Endodermal cell (in vitro differentiated cells): ENCODE data around the gene BIVM. TPM values are rescaled to one million over a fixed set of nuclear protein-coding genes. Genes with fewer than 3 reads are reported as not detected.
A peak's percentile ranks its signal among the peaks of the same experiment; 100 is the strongest.

ENCODE experiments used
- DNase-seq: peaks from one replicate; pipeline ENCODE4 v3.0.0-alpha.2; 2017
- H3K27ac ChIP-seq: 2 replicates; pipeline ENCODE4 v1.5.1; 2013; ENCODE audit warnings: mild to moderate bottlenecking, low read depth, low read length, moderate library complexity
- H3K27me3 ChIP-seq: 2 replicates; pipeline ENCODE4 v1.6.1; 2013; ENCODE audit warnings: mild to moderate bottlenecking, low read length, moderate library complexity; ENCODE audit not compliant: insufficient read depth, control insufficient read depth, poor library complexity, severe bottlenecking
- H3K36me3 ChIP-seq: 2 replicates; pipeline ENCODE4 v1.7.0; 2013; ENCODE audit warnings: mild to moderate bottlenecking, low read length, moderate library complexity; ENCODE audit not compliant: control insufficient read depth, insufficient read depth
- H3K4me1 ChIP-seq: one replicate; pipeline ENCODE4 v1.7.0; 2013; ENCODE audit warnings: low read length; ENCODE audit not compliant: control insufficient read depth, insufficient read depth
- H3K4me3 ChIP-seq: 2 replicates; pipeline ENCODE4 v1.5.1; 2013; ENCODE audit warnings: mild to moderate bottlenecking, low read length, moderate library complexity
- H3K9ac ChIP-seq: 2 replicates; pipeline ENCODE4 v1.6.1; 2013; ENCODE audit warnings: mild to moderate bottlenecking, low read length, moderate library complexity; ENCODE audit not compliant: poor library complexity, severe bottlenecking; ENCODE audit errors: extremely low read depth
- H3K9me3 ChIP-seq: 2 replicates; pipeline ENCODE4 v1.6.1; 2013; ENCODE audit warnings: mild to moderate bottlenecking, low read length, moderate library complexity; ENCODE audit not compliant: control insufficient read depth
- H3K27ac Mint-ChIP-seq: 2 replicates; pipeline ENCODE4 v1.8.0; 2020; ENCODE audit warnings: mixed read lengths
- H3K27me3 Mint-ChIP-seq: 2 replicates; pipeline ENCODE4 v1.8.0; 2021; ENCODE audit warnings: mild to moderate bottlenecking, mixed read lengths; ENCODE audit not compliant: insufficient read depth
- H3K36me3 Mint-ChIP-seq: 2 replicates; pipeline ENCODE4 v1.8.0; 2020; ENCODE audit warnings: low read depth, mixed read lengths
- H3K4me1 Mint-ChIP-seq: 2 replicates; pipeline ENCODE4 v1.8.0; 2020; ENCODE audit warnings: mixed read lengths
- H3K4me3 Mint-ChIP-seq: 2 replicates; pipeline ENCODE4 v1.8.0; 2020; ENCODE audit warnings: mild to moderate bottlenecking, moderate library complexity, mixed read lengths
- H3K9me3 Mint-ChIP-seq: 2 replicates; pipeline ENCODE4 v1.8.0; 2020; ENCODE audit warnings: mild to moderate bottlenecking, mixed read lengths
- CTCF ChIP-seq: fragments of 200-600 bp; sonication (generic); conservative IDR thresholded peaks from 2 replicates; pipeline ENCODE4 v1.5.0; 2021; ENCODE audit warnings: antibody characterized with exemption, mild to moderate bottlenecking
- WGBS, 2 experiments: methylation state at CpG; one replicate each; pipeline versions ENCODE4 v1.1.5 to v1.1.7; 2013; ENCODE audit warnings: missing lambda C conversion rate in 2 of 2, mixed read lengths in 1 of 2; ENCODE audit not compliant: insufficient coverage in 1 of 2, insufficient read length in 1 of 2; 5-methylcytosine and 5-hydroxymethylcytosine counted together
- total RNA-seq, 2 donors: library from RNA; stranded (reverse); fragmentation: NEBNext Ultra II Directional in 1 of 2; extraction: Animal tissue kit (Norgen Biotek cat#: 25700) in 1 of 2; gene quantifications; 2 replicates in 1 of 2; 3 replicates in 1 of 2; pipeline ENCODE4 v1.2.1, GENCODE V29; 2021

The BIVM gene
- total RNA-seq, 2 donors from 2014 or later: 14.7 to 15.0 TPM

- Mint-ChIP-seq H3K27me3 (no peaks in the 10 kb centered on the region), H3K4me1 (no peaks in the 10 kb centered on the region), H3K36me3 (peaks cover 15% of the 10 kb centered on the region), H3K4me3 (no peak overlapping the region), H3K9me3 (peaks cover 4% of the 10 kb centered on the region), H3K27ac (no peak overlapping the region)
- DNase-seq: no peak
- H3K9me3 ChIP-seq: no peaks in the 10 kb centered on the region
- no peaks in the 10 kb centered on the region for H3K4me1 ChIP-seq
- no peak for TF ChIP-seq CTCF
- H3K36me3 ChIP-seq: peaks cover 12% of the 10 kb centered on the region
- H3K4me3 ChIP-seq: no peak overlapping the region
- no peak overlapping the region for H3K9ac ChIP-seq
- no peak overlapping the region for H3K27ac ChIP-seq
- no peaks in the 10 kb centered on the region for H3K27me3 ChIP-seq
- WGBS, 2 experiments: 92 to 100% methylated on average over 2 to 4 of the region's 4 CpGs
These were observed 17.8 kb downstream of the BIVM start for GRCh38 chr13:102816708-102817107.

DNA sequence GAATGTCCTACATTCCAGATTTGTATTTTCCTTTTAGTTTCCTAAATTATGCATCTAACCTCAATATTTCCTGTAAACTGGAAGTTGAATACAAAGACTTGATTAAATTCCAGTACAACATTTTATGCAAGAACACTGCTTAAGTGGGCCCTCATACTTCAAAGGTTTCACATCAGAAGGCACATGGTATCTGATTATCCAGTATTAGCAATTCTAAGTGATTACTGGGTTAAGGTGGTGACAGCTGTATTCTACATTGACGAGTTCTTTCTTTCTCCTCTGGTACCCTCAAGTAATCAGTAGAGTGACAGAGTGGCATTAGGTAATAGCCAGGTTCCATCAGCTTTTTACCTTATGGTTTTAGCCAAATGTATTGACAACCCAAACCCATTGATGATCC is 18.3 kb downstream of the BIVM start:
- Mint-ChIP-seq H3K27ac (no peak overlapping the region), H3K4me1 (no peaks in the 10 kb centered on the region)

GRCh38 chr13:102817907-102818306 is 19.0 kb downstream of the BIVM start:
- no peak overlapping the region for H3K9ac ChIP-seq
- peaks cover 19% of the 10 kb centered on the region for H3K36me3 ChIP-seq
- Mint-ChIP-seq H3K4me1 (peaks cover 3% of the 10 kb centered on the region), H3K27me3 (no peaks in the 10 kb centered on the region), H3K4me3 (no peak overlapping the region), H3K9me3 (no peaks in the 10 kb centered on the region), H3K27ac (peak overlapping the region; percentile 22), H3K36me3 (peaks cover 21% of the 10 kb centered on the region)
- no peak overlapping the region for H3K4me3 ChIP-seq
- TF ChIP-seq CTCF: no peak
- no peak overlapping the region for H3K27ac ChIP-seq
- H3K4me1 ChIP-seq: no peaks in the 10 kb centered on the region
- no peaks in the 10 kb centered on the region for H3K27me3 ChIP-seq
- no peaks in the 10 kb centered on the region for H3K9me3 ChIP-seq
- no peak for DNase-seq

More for the DNA sequence above, 18.3 kb downstream of the BIVM start:
- Histone ChIP-seq H3K4me1 (no peaks in the 10 kb centered on the region), H3K36me3 (peaks cover 17% of the 10 kb centered on the region), H3K4me3 (no peak overlapping the region), H3K9me3 (no peaks in the 10 kb centered on the region), H3K27ac (no peak overlapping the region), H3K27me3 (no peaks in the 10 kb centered on the region), H3K9ac (no peak overlapping the region)
- TF ChIP-seq CTCF: no peak
- Mint-ChIP-seq H3K9me3 (no peaks in the 10 kb centered on the region), H3K27me3 (no peaks in the 10 kb centered on the region), H3K36me3 (peaks cover 15% of the 10 kb centered on the region), H3K4me3 (no peak overlapping the region)
- WGBS, 2 experiments: 76% methylated on average over 1 of the region's 1 CpG; no CpG with 5 or more reads in 1 of the 2 experiments
- DNase-seq: no peak
